NT2/D1 (cell line): ENCODE data around the gene SCLY.

Experiments
- DNase-seq: peaks from one replicate; pipeline ENCODE4 v3.0.0-alpha.2; 2011; ENCODE audit warnings: low read depth, low spot score
- H3K27me3 ChIP-seq: 2 replicates; pipeline ENCODE4 v1.6.0; 2011; ENCODE audit warnings: mild to moderate bottlenecking; ENCODE audit not compliant: insufficient read length, insufficient read depth
- H3K36me3 ChIP-seq: 2 replicates; pipeline ENCODE4 v1.6.1; 2011; ENCODE audit warnings: mild to moderate bottlenecking, low read length, mixed read lengths; ENCODE audit not compliant: insufficient read depth, insufficient read length
- H3K4me1 ChIP-seq: 2 replicates; pipeline ENCODE4 v1.5.1; 2011; ENCODE audit not compliant: insufficient read depth, insufficient read length
- H3K4me3 ChIP-seq: 2 replicates; pipeline ENCODE4 v1.5.1; 2011; ENCODE audit warnings: low read depth; ENCODE audit not compliant: insufficient read length
- H3K9ac ChIP-seq: 2 replicates; pipeline ENCODE4 v1.6.0; 2011; ENCODE audit warnings: low read depth; ENCODE audit not compliant: insufficient read length
- H3K9me3 ChIP-seq: 2 replicates; pipeline ENCODE4 v1.5.1; 2011; ENCODE audit warnings: mild to moderate bottlenecking, low read length; ENCODE audit not compliant: insufficient read depth
- SUZ12 ChIP-seq: IDR thresholded peaks from 2 replicates; pipeline ENCODE4 v1.6.1; 2011; ENCODE audit not compliant: insufficient read length, insufficient read depth; ENCODE audit errors: extremely low read depth
- YY1 ChIP-seq: IDR thresholded peaks from 2 replicates; pipeline ENCODE4 v1.6.1; 2011; ENCODE audit not compliant: insufficient read length, insufficient read depth
- ZNF274 ChIP-seq: IDR thresholded peaks from 2 replicates; pipeline ENCODE4 v1.6.1; 2011; ENCODE audit warnings: mild to moderate bottlenecking, low read depth, low read length

Gene SCLY

GRCh38 chr2:238133499-238134392, 72.9 kb downstream of the SCLY start:
- peaks cover 15% of the 10 kb centered on the region for H3K4me1 ChIP-seq
- TF ChIP-seq YY1 (no peak), ZNF274 (no peak), SUZ12 (no peak)
- H3K36me3 ChIP-seq: no peaks in the 10 kb centered on the region
- H3K27me3 ChIP-seq: no peaks in the 10 kb centered on the region
- no peak overlapping the region for H3K4me3 ChIP-seq
- no peak overlapping the region for H3K9ac ChIP-seq
- DNase-seq: no peak
- H3K9me3 ChIP-seq: no peaks in the 10 kb centered on the region

- Histone ChIP-seq H3K9me3 (no peaks in the 10 kb centered on the region), H3K9ac (no peak overlapping the region), H3K4me1 (peaks cover 22% of the 10 kb centered on the region), H3K4me3 (no peak overlapping the region), H3K27me3 (no peaks in the 10 kb centered on the region), H3K36me3 (no peaks in the 10 kb centered on the region)
- TF ChIP-seq YY1 (no peak), ZNF274 (no peak), SUZ12 (no peak)
- no peak for DNase-seq
Measured at GRCh38 chr2:238134393-238134785, 73.6 kb downstream of the SCLY start.

GRCh38 chr2:238135601-238136150, 74.9 kb downstream of the SCLY start:
- TF ChIP-seq ZNF274: no peak
- no peak for TF ChIP-seq SUZ12
- no peak for TF ChIP-seq YY1
- Histone ChIP-seq H3K36me3 (peaks cover 5% of the 10 kb centered on the region), H3K4me3 (no peak overlapping the region), H3K9me3 (no peaks in the 10 kb centered on the region), H3K27me3 (no peaks in the 10 kb centered on the region), H3K9ac (no peak overlapping the region), H3K4me1 (peaks cover 24% of the 10 kb centered on the region)
- no peak for DNase-seq

GRCh38 chr2:238136820-238137537, 76.2 kb downstream of the SCLY start:
- H3K9ac ChIP-seq: no peak overlapping the region
- no peak for DNase-seq
- H3K4me1 ChIP-seq: peaks cover 24% of the 10 kb centered on the region
- no peak overlapping the region for H3K4me3 ChIP-seq
- no peaks in the 10 kb centered on the region for H3K9me3 ChIP-seq
- peaks cover 14% of the 10 kb centered on the region for H3K36me3 ChIP-seq
- no peaks in the 10 kb centered on the region for H3K27me3 ChIP-seq
- no peak for TF ChIP-seq YY1
- no peak for TF ChIP-seq SUZ12

- Histone ChIP-seq H3K4me3 (no peak overlapping the region), H3K27me3 (no peaks in the 10 kb centered on the region), H3K4me1 (peaks cover 24% of the 10 kb centered on the region), H3K9ac (no peak overlapping the region), H3K36me3 (peaks cover 19% of the 10 kb centered on the region), H3K9me3 (no peaks in the 10 kb centered on the region)
- DNase-seq: no peak
- no peak for TF ChIP-seq ZNF274
- no peak for TF ChIP-seq SUZ12
- no peak for TF ChIP-seq YY1
Measured at GRCh38 chr2:238137885-238138284, 77.1 kb downstream of the SCLY start.

- H3K4me1 ChIP-seq: peaks cover 24% of the 10 kb centered on the region
- H3K27me3 ChIP-seq: no peaks in the 10 kb centered on the region
- peak within 1 kb of the TSS; percentile 22 for H3K9ac ChIP-seq
- no peaks in the 10 kb centered on the region for H3K9me3 ChIP-seq
- peak within 1 kb of the TSS; percentile 13 for H3K4me3 ChIP-seq
- no peak for TF ChIP-seq YY1
- TF ChIP-seq ZNF274: no peak
- no peak for TF ChIP-seq SUZ12
- peaks cover 19% of the 10 kb centered on the region for H3K36me3 ChIP-seq
- no peak for DNase-seq
Measured at GRCh38 chr2:238138331-238139195, 77.8 kb downstream of the SCLY start, which contains the start of gene KLHL30. Gene KLHL30 (plus strand): TSS chr2:238138668. CDS start chr2:238140755, 2,087 bp downstream.
